Parathyroid adenoma (tissue), 2 donors: ENCODE results near the gene PPP2R5A.

Source experiments
- H2AFZ ChIP-seq: fragments of 300-600 bp; sonication (generic); one replicate; pipeline ENCODE4 v1.7.0; 2017; ENCODE audit warnings: antibody characterized with exemption, mild to moderate bottlenecking
- H3K27ac ChIP-seq: fragments of 300-600 bp; sonication (generic); one replicate; pipeline ENCODE4 v1.7.0; 2017
- H3K27me3 ChIP-seq: fragments of 300-600 bp; sonication (generic); one replicate; pipeline ENCODE4 v1.7.0; 2017; ENCODE audit warnings: low read length; ENCODE audit not compliant: control insufficient read depth, insufficient read depth
- H3K36me3 ChIP-seq: fragments of 300-600 bp; sonication (generic); one replicate; pipeline ENCODE4 v1.7.0; 2017; ENCODE audit warnings: low read length; ENCODE audit not compliant: control insufficient read depth, insufficient read depth
- H3K4me1 ChIP-seq: fragments of 300-600 bp; sonication (generic); one replicate; pipeline ENCODE4 v1.7.0; 2017; ENCODE audit warnings: control low read depth
- H3K4me2 ChIP-seq: fragments of 300-600 bp; sonication (generic); one replicate; pipeline ENCODE4 v1.7.0; 2017; ENCODE audit warnings: low read length
- H3K4me3 ChIP-seq: fragments of 300-600 bp; sonication (generic); one replicate; pipeline ENCODE4 v1.7.0; 2017; ENCODE audit warnings: low read depth, low read length
- H3K79me2 ChIP-seq: fragments of 300-600 bp; sonication (generic); one replicate; pipeline ENCODE4 v1.7.0; 2017; ENCODE audit warnings: control low read depth
- H3K9ac ChIP-seq: fragments of 300-600 bp; sonication (generic); one replicate; pipeline ENCODE4 v1.7.0; 2017; ENCODE audit warnings: mild to moderate bottlenecking
- H3K9me3 ChIP-seq: fragments of 300-600 bp; sonication (generic); one replicate; pipeline ENCODE4 v1.7.0; 2017; ENCODE audit warnings: low read length; ENCODE audit not compliant: control insufficient read depth
- CTCF ChIP-seq: fragments of 300-600 bp; sonication (generic); IDR thresholded peaks from one replicate; pipeline ENCODE4 v1.7.0; 2017; ENCODE audit warnings: antibody characterized with exemption, mild to moderate bottlenecking
- donor health status: primary hyperparathyroidism.

PPP2R5A gene

GRCh38 chr1:212284744-212285684, at the start of gene PPP2R5A:
Gene PPP2R5A (plus strand): TSS chr1:212285410. CDS start chr1:212286111, 701 bp downstream.
- Histone ChIP-seq H3K27ac (peak within 1 kb of the TSS; percentile 94), H3K4me3 (peak within 1 kb of the TSS; percentile 95)

GRCh38 chr1:212235857-212236256, 49.4 kb upstream of the PPP2R5A start:
- no peak overlapping the region for H3K9ac ChIP-seq
- no peak overlapping the region for H3K4me3 ChIP-seq
- H3K4me1 ChIP-seq = peaks cover 10% of the 10 kb centered on the region
- H3K36me3 ChIP-seq = no peaks in the 10 kb centered on the region
- no peaks in the 10 kb centered on the region for H3K9me3 ChIP-seq
- H3K79me2 ChIP-seq = no peaks in the 10 kb centered on the region
- H3K4me2 ChIP-seq = no peak overlapping the region
- H3K27me3 ChIP-seq = no peaks in the 10 kb centered on the region
- no peak overlapping the region for H2AFZ ChIP-seq
- H3K27ac ChIP-seq = no peak overlapping the region
- no peak for TF ChIP-seq CTCF

More at GRCh38 chr1:212284744-212285684, at the start of gene PPP2R5A:
- H3K36me3 ChIP-seq = no peaks in the 10 kb centered on the region
- H3K9me3 ChIP-seq = no peaks in the 10 kb centered on the region
- peak; percentile 15 for TF ChIP-seq CTCF
- peak within 1 kb of the TSS; percentile 91 for H2AFZ ChIP-seq
- H3K79me2 ChIP-seq = peaks cover 14% of the 10 kb centered on the region
- peaks cover 3% of the 10 kb centered on the region for H3K4me1 ChIP-seq
- peak within 1 kb of the TSS; percentile 99 for H3K4me2 ChIP-seq
- no peaks in the 10 kb centered on the region for H3K27me3 ChIP-seq
- H3K9ac ChIP-seq = peak within 1 kb of the TSS; percentile 87

- Histone ChIP-seq H3K4me3 (no peak overlapping the region), H3K36me3 (no peaks in the 10 kb centered on the region), H3K79me2 (no peaks in the 10 kb centered on the region), H2AFZ (no peak overlapping the region), H3K9ac (no peak overlapping the region), H3K27me3 (no peaks in the 10 kb centered on the region), H3K9me3 (no peaks in the 10 kb centered on the region), H3K4me1 (peaks cover 10% of the 10 kb centered on the region), H3K4me2 (no peak overlapping the region), H3K27ac (no peak overlapping the region)
- no peak for TF ChIP-seq CTCF
Measured at GRCh38 chr1:212236664-212237220, 48.5 kb upstream of the PPP2R5A start.

- no peak for TF ChIP-seq CTCF
- H3K36me3 ChIP-seq = no peaks in the 10 kb centered on the region
- H3K4me1 ChIP-seq = peaks cover 10% of the 10 kb centered on the region
- H3K27ac ChIP-seq = no peak overlapping the region
- no peaks in the 10 kb centered on the region for H3K9me3 ChIP-seq
- no peak overlapping the region for H3K4me3 ChIP-seq
- H3K4me2 ChIP-seq = no peak overlapping the region
- H2AFZ ChIP-seq = no peak overlapping the region
- no peak overlapping the region for H3K9ac ChIP-seq
- no peaks in the 10 kb centered on the region for H3K79me2 ChIP-seq
- no peaks in the 10 kb centered on the region for H3K27me3 ChIP-seq
Measured at GRCh38 chr1:212237651-212238050, 47.6 kb upstream of the PPP2R5A start.
